DMS53 treated with DMSO at 0.1 percent for 48 hours (cell line): ENCODE data around the gene SOX13.
A peak's percentile ranks its signal among the peaks of the same experiment; 100 is the strongest.

Experiments
- DNase-seq: peaks from one replicate; lab custom pipeline; 2025; ENCODE audit not compliant: unreplicated experiment; lab: John Stamatoyannopoulos, UW

The SOX13 gene

GRCh38 chr1:204062106-204062505 lies 10.8 kb upstream of the SOX13 start:
- no peak for DNase-seq

GRCh38 chr1:204065174-204065985 lies 7.5 kb upstream of the SOX13 start:
- no peak for DNase-seq

DNA sequence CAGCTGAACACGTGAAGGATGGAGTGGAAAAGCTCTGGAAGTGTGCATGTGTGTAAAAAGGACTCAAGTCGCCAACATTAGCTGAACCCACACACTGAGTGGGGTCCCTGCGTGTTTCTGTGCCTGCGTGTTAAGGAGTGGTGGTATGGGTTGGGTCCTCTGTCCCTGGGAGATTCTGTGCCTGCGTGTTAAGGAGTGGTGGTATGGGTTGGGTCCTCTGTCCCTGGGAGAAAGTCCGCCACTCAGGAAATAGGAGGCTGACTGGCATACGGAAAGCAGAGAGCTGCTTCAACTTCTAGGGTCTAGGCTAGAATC lies 7.0 kb upstream of the SOX13 start:
- DNase-seq, result no peak

DNA sequence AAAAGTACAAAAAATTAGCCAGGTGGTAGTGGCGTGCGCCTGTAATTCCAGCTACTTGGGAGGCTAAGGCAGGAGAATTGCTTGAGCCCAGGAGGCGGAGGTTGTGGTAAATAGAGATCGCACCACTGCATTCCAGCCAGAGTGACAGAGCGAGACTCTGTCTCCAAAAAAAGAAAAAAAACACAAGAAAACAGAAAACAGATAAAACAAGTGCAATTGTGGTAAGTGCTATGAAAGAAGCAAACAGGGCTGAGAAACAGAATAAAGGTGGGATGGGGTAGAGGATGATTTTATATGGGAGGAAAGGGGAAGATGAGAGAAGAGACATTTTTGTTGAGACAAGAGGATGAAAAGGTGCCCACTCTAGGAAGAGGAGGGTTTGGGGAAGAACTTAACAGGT lies 5.0 kb upstream of the SOX13 start:
- DNase-seq, result no peak

DNA sequence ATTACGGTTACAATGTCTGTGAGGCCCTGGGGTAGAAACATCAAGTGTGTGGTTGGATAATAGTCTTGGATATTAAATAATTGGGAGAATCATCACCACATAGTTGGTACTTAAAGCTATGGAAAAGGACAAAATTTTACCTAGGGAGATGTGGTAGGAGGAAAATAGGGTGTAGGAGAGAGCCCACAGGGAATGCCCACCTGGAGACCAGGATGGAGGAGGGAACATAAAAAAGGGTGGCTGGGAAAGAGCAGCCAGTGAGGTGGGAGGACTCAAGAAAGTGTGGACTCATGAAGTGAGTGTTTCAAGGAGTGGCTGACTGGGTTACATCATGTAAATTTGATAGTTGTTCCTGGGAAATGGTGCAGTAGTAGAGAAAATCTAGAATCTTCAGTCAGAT lies 3.0 kb upstream of the SOX13 start:
- no peak for DNase-seq

- no peak for DNase-seq
Measured at GRCh38 chr1:204070895-204071294, 2.0 kb upstream of the SOX13 start.

DNA sequence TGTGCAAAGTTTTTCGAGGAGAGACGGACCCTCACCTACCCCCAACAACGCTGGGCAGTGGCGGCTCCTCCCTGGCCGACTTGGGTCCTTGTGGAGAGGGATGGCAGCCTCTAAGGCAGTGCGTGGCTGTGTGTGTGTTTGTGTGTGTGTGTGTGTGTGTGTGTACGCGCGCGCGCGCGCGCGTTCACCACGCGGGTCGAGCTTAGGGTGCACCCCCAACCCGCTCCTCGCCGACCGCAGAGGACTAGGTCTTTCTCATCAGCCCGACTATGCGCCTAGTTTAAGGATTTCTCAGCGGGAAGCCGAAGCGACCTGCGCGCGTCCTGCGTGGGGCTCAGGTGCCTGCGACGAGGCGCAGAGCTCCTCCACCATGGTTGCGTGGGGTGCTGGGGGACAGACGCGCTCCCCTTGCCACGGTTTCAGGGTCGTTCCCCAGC lies 940 bp downstream of the SOX13 start:
- DNase-seq, result peak; percentile 21

- DNase-seq, result peak; percentile 46
Measured at GRCh38 chr1:204074274-204075138, 1.6 kb downstream of the SOX13 start.

DNA sequence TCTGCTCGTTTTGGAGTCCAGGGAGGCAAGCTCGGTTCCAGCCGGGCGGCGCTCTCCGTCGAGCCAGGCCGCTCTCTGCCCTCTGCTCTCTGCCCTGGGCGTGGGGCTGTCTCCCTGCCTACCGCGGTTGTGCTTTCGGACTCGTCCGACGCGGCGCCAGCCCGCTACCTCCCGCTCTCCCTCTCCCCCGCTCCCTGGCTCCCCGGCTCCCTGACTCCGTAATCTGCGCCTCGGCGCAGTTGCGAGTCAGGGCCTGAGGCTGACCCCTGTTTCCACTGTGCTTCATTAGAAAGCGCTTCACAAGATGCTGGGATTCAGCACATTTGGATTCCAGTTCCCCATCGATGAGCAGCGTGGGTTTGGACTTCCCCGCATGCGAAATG lies 2.2 kb downstream of the SOX13 start:
- no peak for DNase-seq

DNA sequence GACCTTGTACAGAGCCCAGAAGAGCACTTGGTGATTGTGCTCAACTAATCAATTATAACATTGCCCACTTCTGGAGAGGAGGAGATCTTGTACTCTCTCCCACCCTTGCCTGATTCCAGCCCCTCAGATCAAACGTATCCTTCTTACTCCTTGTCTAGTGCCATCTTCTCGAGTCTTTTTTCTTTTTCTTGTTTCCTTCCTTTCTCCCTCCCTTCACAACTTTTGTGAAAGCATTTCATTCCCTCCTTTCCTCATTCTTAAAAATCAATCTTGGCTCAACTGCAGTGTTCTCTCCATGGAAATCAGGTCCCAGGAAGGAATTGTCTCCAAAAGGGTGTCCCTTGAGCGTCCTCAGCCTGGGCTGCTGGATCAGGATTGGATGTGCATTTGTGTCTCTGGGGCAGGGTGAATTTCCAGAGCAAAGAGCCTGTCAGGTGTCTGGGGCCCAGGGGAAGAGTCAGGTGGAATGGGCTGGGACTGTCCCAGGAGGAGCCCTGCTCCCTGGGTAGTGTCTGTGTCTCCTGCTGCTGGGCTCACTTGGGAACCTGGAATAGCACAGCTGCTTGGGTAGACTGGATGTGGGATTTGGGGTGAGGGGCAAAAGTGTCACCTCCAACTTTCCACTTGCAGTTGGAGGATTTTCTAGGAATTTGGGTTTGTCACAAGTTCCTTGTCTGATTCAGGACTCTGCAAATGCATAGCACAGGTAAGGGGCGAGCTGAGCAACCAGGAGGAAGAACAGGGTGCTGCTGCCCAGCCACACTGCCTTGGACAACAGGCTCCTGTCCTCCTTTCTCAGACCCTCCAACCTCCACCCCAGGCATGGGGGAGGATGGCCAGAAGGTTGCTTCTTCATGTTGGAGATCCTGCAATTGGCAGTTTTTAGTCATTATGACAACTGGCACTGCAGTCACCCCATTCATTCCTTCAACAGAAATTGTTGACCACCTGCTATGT lies 3.3 kb downstream of the SOX13 start:
- no peak for DNase-seq

GRCh38 chr1:204076891-204077290 lies 4.0 kb downstream of the SOX13 start:
- DNase-seq, result no peak

- peak; percentile 90 for DNase-seq
Measured at GRCh38 chr1:204077979-204078696, 5.2 kb downstream of the SOX13 start.

GRCh38 chr1:204079608-204079999 lies 6.7 kb downstream of the SOX13 start:
- DNase-seq, result no peak

DNA sequence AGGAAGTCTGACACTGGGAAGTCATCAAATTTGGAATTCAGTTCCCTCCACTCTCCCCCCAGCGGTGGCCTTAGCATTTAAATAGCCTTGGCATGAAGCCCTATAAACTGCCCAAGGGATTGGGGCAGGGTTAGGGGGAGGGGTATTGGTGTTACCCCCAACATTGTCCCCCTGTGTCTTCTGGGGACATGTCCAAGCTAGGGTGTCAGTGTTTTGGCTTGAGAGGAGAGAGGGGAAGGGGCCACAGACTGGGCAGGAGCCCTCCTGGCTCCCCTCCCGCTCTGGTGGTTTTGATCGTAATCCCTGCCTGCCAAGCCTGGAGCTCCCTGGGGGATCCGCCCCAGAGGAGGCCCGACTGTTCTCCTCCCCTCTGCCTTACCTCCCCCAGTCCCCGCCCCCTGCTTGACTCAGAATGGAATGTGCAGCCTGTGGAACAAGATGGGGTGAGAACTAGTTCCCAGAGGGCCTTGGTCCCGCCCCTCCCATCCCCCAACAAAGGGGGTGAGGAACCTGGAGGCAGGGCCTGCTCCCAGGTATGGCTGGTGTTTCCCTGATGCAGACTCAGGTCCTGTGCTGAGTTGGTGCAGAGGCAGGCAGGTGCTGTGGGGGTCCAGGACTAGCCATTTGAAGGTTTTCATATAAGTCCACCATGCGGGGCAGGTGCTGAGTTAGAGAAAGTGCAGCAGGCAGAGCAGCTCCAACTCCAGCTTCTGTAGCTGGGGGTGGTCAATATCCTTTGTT lies 7.4 kb downstream of the SOX13 start:
- DNase-seq, result peak; percentile 16

DNA sequence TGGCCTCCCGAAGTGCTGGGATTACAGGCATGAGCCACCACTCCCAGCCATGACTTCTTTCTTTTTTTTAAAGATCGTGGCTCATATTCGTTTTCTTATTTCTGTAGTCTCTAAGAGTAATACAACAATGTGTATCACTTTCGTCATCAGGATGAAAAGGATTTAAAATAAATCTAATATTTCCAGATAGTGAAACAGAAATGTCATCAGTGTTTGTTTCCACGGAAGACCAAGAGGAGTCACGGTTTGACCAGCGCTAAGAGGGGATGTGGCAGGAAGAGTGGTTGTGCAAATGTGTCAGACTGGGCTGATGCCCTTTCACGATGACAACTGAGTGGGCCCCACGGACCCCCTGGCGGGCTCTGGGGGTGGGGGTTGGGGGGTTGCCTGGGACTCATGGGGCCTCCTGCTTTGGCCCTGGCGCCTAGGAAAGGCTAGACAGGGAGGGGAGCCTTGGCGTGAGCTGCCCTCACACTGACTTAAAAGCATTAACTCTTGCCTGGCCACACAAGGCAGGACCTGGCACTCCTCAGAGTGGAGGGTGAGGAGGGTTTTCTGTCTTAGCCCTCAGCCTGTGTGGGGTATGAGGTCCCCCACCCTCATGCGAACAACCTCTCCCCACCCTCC lies 8.4 kb downstream of the SOX13 start:
- no peak for DNase-seq

GRCh38 chr1:204081791-204082513 lies 9.0 kb downstream of the SOX13 start:
- no peak for DNase-seq

GRCh38 chr1:204083491-204083890 lies 10.6 kb downstream of the SOX13 start:
- no peak for DNase-seq

- DNase-seq, result peak; percentile 99
Measured at GRCh38 chr1:204084247-204084772, 11.4 kb downstream of the SOX13 start.

DNA sequence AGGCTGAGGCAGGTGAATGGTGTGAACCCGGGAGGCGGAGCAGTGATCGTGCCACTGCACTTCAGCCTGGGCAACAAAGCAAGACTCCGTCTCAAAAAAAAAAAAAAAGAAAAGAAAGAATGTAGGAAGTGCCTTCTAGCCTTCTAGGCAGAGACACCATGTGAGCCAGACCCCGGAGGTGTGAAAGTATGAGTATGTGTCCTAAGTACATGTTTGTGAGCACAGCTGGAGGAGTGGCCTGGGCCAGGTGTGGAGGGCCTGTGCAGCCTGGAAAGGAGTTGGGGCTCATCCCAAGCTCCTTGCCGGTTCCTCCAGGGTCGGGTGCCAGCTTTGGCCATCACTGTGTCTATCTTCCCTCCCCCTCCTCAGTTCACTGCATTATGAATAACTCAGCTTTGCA lies 13.0 kb downstream of the SOX13 start:
- no peak for DNase-seq
